Measurements from ENCODE around the gene MBD3.
"Not testable (repeated sequence)": the region's sequence is repeated elsewhere in the genome, so short reads cannot be mapped to it uniquely, and the experiment has no call there.

MBD3 gene

GRCh38 chr19:1533510-1534150 lies 59.0 kb downstream of the MBD3 start:
- no peak for DNase-seq

- DNase-seq: no peak
Observed at GRCh38 chr19:1532003-1532402, 60.7 kb downstream of the MBD3 start.

- DNase-seq: no peak
Observed at GRCh38 chr19:1531587-1531986, 61.1 kb downstream of the MBD3 start.

GRCh38 chr19:1530856-1531255 lies 61.8 kb downstream of the MBD3 start:
- not testable (repeated sequence) for DNase-seq

GRCh38 chr19:1529430-1529816 lies 63.2 kb downstream of the MBD3 start:
- DNase-seq: no peak

- DNase-seq: no peak
Observed at GRCh38 chr19:1528596-1529429, 63.9 kb downstream of the MBD3 start.

- no peak for DNase-seq
Observed at GRCh38 chr19:1527650-1528309, 64.9 kb downstream of the MBD3 start.

GRCh38 chr19:1526979-1527649 lies 65.6 kb downstream of the MBD3 start:
- DNase-seq: no peak

GRCh38 chr19:1526066-1526778 lies 66.4 kb downstream of the MBD3 start:
- no peak for DNase-seq

GRCh38 chr19:1525343-1525742 lies 67.3 kb downstream of the MBD3 start:
- DNase-seq: no peak

- DNase-seq: no peak
Observed at GRCh38 chr19:1524972-1525325, 67.7 kb downstream of the MBD3 start.

GRCh38 chr19:1524287-1524971 lies 68.2 kb downstream of the MBD3 start:
- no peak for DNase-seq
